WTC11 (cell line): ENCODE data around the gene SMARCE1. TPM values are rescaled to one million over a fixed set of nuclear protein-coding genes. Genes with fewer than 3 reads are reported as not detected.

Experiments used
- ATAC-seq: fragments of 200-7000 bp; cut with Tn5 transposase; 2 replicates; pipeline ENCODE4 v1.10.0; 2021; ENCODE audit warnings: mild to moderate bottlenecking, moderate library complexity
- CTCF ChIA-PET: fragments of 300-600 bp; sonication (Branson Sonifier 250); formaldehyde crosslinking; loops from one replicate; lab custom pipeline; 2021; ENCODE audit warnings: antibody characterized with exemption; lab: Charles Lee
- POLR2A ChIA-PET: fragments of 350-600 bp; sonication (Branson Sonifier 250); formaldehyde crosslinking; loops from one replicate; lab custom pipeline; 2021; ENCODE audit warnings: antibody characterized with exemption; lab: Charles Lee
- DNase-seq: peaks from one replicate; pipeline ENCODE4 v3.0.0; 2021; ENCODE audit warnings: low spot score
- H3K27ac Mint-ChIP-seq: 2 replicates; pipeline ENCODE4 v1.8.0; 2021; ENCODE audit warnings: mixed read lengths
- H3K27me3 Mint-ChIP-seq: 2 replicates; pipeline ENCODE4 v1.8.0; 2021; ENCODE audit warnings: low read depth, mild to moderate bottlenecking, moderate library complexity, mixed read lengths
- H3K36me3 Mint-ChIP-seq: 2 replicates; pipeline ENCODE4 v1.8.0; 2021; ENCODE audit warnings: mixed read lengths
- H3K4me1 Mint-ChIP-seq: 2 replicates; pipeline ENCODE4 v1.8.0; 2022; ENCODE audit warnings: mixed read lengths
- H3K4me3 Mint-ChIP-seq: 2 replicates; pipeline ENCODE4 v1.8.0; 2021; ENCODE audit warnings: mild to moderate bottlenecking, moderate library complexity, mixed read lengths
- H3K9me3 Mint-ChIP-seq: 2 replicates; pipeline ENCODE4 v1.8.0; 2021; ENCODE audit warnings: mixed read lengths
- ARID4B ChIP-seq: sonication (generic); formaldehyde crosslinking; IDR thresholded peaks from 2 replicates; pipeline ENCODE4 v1.8.0; 2023; ENCODE audit warnings: missing genetic modification reagents, mild to moderate bottlenecking, borderline replicate concordance
- ATF2 ChIP-seq: sonication (generic); formaldehyde crosslinking; IDR thresholded peaks from 2 replicates; pipeline ENCODE4 v1.8.1; 2022; ENCODE audit warnings: low read depth, missing genetic modification reagents, borderline replicate concordance
- ERG ChIP-seq: fragments of 250-450 bp; sonication (Bioruptor Pico); IDR thresholded peaks from 2 replicates; pipeline ENCODE4 v1.8.0; 2021; ENCODE audit warnings: mild to moderate bottlenecking
- ETV6 ChIP-seq: sonication (generic); formaldehyde crosslinking; IDR thresholded peaks from 2 replicates; pipeline ENCODE4 v1.8.1; 2022; ENCODE audit warnings: mild to moderate bottlenecking, missing genetic modification reagents
- HMGXB4 ChIP-seq: sonication (generic); formaldehyde crosslinking; IDR thresholded peaks from 2 replicates; pipeline ENCODE4 v1.8.1; 2023; ENCODE audit warnings: mild to moderate bottlenecking, moderate library complexity, missing genetic modification reagents
- JUN ChIP-seq: sonication (generic); formaldehyde crosslinking; IDR thresholded peaks from 2 replicates; pipeline ENCODE4 v1.8.0; 2023; ENCODE audit warnings: mild to moderate bottlenecking, missing genetic modification reagents
- KAT7 ChIP-seq: sonication (generic); formaldehyde crosslinking; IDR thresholded peaks from 2 replicates; pipeline ENCODE4 v1.8.1; 2023; ENCODE audit warnings: missing genetic modification reagents, mild to moderate bottlenecking, borderline replicate concordance
- MYBL2 ChIP-seq: sonication (generic); formaldehyde crosslinking; IDR thresholded peaks from 2 replicates; pipeline ENCODE4 v1.8.1; 2023; ENCODE audit warnings: mild to moderate bottlenecking, moderate library complexity, missing genetic modification reagents
- TEAD1 ChIP-seq: sonication (generic); formaldehyde crosslinking; IDR thresholded peaks from 2 replicates; pipeline ENCODE4 v1.8.0; 2022; ENCODE audit warnings: mild to moderate bottlenecking, missing genetic modification reagents
- ZNF121 ChIP-seq: sonication (generic); formaldehyde crosslinking; IDR thresholded peaks from 2 replicates; pipeline ENCODE4 v1.8.0; 2023; ENCODE audit warnings: missing genetic modification reagents
- ZNF138 ChIP-seq: sonication (generic); formaldehyde crosslinking; conservative IDR thresholded peaks from 2 replicates; pipeline ENCODE4 v1.8.1; 2022; ENCODE audit warnings: mild to moderate bottlenecking, moderate library complexity, missing genetic modification reagents
- ZNF416 ChIP-seq: fragments of 250-450 bp; sonication (Bioruptor Pico); IDR thresholded peaks from 2 replicates; pipeline ENCODE4 v1.9.0; 2021; ENCODE audit warnings: mild to moderate bottlenecking, inconsistent platforms
- ZNF671 ChIP-seq: fragments of 250-450 bp; sonication (Bioruptor Pico); IDR thresholded peaks from 2 replicates; pipeline ENCODE4 v1.8.0; 2021; ENCODE audit warnings: mild to moderate bottlenecking
- total RNA-seq: library from RNA; stranded (reverse); gene quantifications from 3 replicates; pipeline ENCODE4 v1.2.3, GENCODE V29; 2021
- TF ChIP-seq, protein P1 (sequence below): sonication (generic); formaldehyde crosslinking; IDR thresholded peaks from 2 replicates; pipeline ENCODE4 v1.8.1; 2023; ENCODE audit warnings: mild to moderate bottlenecking, missing genetic modification reagents, borderline replicate concordance
- TF ChIP-seq, protein P2 (sequence below): fragments of 250-450 bp; sonication (Bioruptor Pico); conservative IDR thresholded peaks from 2 replicates; pipeline ENCODE4 v1.9.0; 2021; ENCODE audit warnings: mild to moderate bottlenecking
- TF ChIP-seq, protein P3 (sequence below): sonication (generic); formaldehyde crosslinking; IDR thresholded peaks from 2 replicates; pipeline ENCODE4 v1.8.0; 2022; ENCODE audit warnings: mild to moderate bottlenecking, missing genetic modification reagents

Gene SMARCE1
- total RNA-seq, 1 experiment from 2014 or later = 109 TPM

GRCh38 chr17:40686192-40686591 is 38.6 kb upstream of the SMARCE1 start (continued):
- TF ChIP-seq ERG (CRISPR knock-in tag) (no peak), TEAD1 (CRISPR knock-in tag) (no peak), JUN (no peak), ETV6 (CRISPR knock-in tag) (no peak)

GRCh38 chr17:40680998-40681397 is 33.4 kb upstream of the SMARCE1 start:
- H3K27me3 Mint-ChIP-seq = peaks cover 5% of the 10 kb centered on the region; the same call in 1 of the 2 replicates
- no peak overlapping the region for H3K27ac Mint-ChIP-seq
- H3K4me3 Mint-ChIP-seq = no peak overlapping the region
- ChIA-PET POLR2A (no interaction called here), CTCF (no interaction called here)
- ATAC-seq (no peak), DNase-seq (no peak)
- no peaks in the 10 kb centered on the region for H3K36me3 Mint-ChIP-seq
- H3K4me1 Mint-ChIP-seq = no peaks in the 10 kb centered on the region
- no peaks in the 10 kb centered on the region for H3K9me3 Mint-ChIP-seq
- TF ChIP-seq ZNF121 (CRISPR knock-in tag) (no peak), ZNF671 (CRISPR knock-in tag) (no peak), ZNF416 (CRISPR knock-in tag) (no peak), MYBL2 (CRISPR knock-in tag) (no peak), ARID4B (CRISPR knock-in tag) (no peak), ATF2 (CRISPR knock-in tag) (no peak), ZNF138 (no peak), HMGXB4 (no peak), KAT7 (no peak)
- TF ChIP-seq, protein P1, sequence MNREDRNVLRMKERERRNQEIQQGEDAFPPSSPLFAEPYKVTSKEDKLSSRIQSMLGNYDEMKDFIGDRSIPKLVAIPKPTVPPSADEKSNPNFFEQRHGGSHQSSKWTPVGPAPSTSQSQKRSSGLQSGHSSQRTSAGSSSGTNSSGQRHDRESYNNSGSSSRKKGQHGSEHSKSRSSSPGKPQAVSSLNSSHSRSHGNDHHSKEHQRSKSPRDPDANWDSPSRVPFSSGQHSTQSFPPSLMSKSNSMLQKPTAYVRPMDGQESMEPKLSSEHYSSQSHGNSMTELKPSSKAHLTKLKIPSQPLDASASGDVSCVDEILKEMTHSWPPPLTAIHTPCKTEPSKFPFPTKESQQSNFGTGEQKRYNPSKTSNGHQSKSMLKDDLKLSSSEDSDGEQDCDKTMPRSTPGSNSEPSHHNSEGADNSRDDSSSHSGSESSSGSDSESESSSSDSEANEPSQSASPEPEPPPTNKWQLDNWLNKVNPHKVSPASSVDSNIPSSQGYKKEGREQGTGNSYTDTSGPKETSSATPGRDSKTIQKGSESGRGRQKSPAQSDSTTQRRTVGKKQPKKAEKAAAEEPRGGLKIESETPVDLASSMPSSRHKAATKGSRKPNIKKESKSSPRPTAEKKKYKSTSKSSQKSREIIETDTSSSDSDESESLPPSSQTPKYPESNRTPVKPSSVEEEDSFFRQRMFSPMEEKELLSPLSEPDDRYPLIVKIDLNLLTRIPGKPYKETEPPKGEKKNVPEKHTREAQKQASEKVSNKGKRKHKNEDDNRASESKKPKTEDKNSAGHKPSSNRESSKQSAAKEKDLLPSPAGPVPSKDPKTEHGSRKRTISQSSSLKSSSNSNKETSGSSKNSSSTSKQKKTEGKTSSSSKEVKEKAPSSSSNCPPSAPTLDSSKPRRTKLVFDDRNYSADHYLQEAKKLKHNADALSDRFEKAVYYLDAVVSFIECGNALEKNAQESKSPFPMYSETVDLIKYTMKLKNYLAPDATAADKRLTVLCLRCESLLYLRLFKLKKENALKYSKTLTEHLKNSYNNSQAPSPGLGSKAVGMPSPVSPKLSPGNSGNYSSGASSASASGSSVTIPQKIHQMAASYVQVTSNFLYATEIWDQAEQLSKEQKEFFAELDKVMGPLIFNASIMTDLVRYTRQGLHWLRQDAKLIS (CRISPR knock-in tag) = no peak
- TF ChIP-seq, protein P2, sequence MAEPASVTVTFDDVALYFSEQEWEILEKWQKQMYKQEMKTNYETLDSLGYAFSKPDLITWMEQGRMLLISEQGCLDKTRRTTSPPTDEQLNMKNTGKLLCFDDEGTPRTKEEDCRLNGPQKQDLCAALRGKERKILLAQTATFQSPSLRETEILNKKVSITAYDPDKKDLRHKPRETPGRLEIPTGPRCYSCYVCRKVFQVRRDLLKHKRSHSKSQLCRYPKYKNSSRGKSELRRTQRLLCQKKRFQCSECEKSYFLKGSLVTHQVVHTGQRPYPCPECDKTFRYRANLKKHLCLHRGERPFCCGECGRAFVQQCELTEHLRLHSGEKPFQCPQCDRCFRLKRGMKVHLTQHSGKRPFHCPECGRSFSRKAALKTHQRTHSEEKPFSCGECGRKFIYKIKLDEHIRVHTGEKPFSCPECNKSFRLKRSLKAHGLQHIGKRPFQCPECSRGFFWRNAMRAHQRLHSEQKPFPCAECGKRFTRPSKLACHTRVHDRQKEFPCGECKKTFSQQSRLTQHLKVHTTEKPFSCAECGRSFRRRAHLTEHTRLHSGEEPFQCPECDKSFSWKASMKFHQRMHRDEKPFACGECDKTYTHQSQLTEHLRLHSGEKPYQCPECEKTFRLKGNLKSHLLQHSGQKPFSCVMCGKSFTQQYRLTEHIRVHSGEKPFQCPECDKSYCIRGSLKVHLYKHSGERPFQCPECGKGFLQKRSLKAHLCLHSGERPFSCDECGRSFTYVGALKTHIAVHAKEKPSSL = no peak
- TF ChIP-seq, protein P3, sequence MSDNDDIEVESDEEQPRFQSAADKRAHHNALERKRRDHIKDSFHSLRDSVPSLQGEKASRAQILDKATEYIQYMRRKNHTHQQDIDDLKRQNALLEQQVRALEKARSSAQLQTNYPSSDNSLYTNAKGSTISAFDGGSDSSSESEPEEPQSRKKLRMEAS (CRISPR knock-in tag) = no peak
- TF ChIP-seq, all 79 proteins: peak for 0
